ENCODE results near the gene LMNA. TPM values are rescaled to one million over a fixed set of nuclear protein-coding genes. Genes with fewer than 3 reads are reported as not detected.
A peak's percentile ranks its signal among the peaks of the same experiment; 100 is the strongest.

The LMNA gene
- total RNA-seq, 1 donor from 2014 or later = 141 TPM

DNA sequence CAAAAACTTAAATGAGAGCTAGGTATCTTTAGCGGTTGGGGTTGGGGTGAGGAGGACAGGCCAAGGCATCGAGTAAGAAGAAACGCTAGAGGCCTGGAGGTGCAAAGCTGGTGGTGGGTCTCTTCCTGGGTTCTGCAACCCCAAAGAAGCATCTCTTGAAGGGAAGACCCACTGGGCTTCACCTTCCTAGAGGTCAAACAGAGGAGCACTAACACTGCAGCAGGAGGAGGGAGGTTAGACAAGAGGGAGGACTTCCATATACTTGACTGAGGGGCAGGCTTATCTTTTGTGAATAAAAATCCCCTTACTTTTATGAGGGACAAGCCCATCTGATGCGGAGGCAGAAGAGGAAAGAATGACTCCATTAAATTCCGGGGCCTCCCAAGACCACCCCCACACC lies 34.7 kb upstream of the LMNA start:
- Mint-ChIP-seq H3K27ac (peak overlapping the region; percentile 93), H3K36me3 (peaks cover 28% of the 10 kb centered on the region), H3K4me1 (ENCODE audit: unreplicated experiment) (peaks cover 54% of the 10 kb centered on the region), H3K9me3 (no peaks in the 10 kb centered on the region), H3K4me3 (peak overlapping the region; percentile 97), H3K27me3 (no peaks in the 10 kb centered on the region)
- no peak for DNase-seq (ENCODE audit: extremely low spot score, unreplicated experiment)
- TF ChIP-seq, protein P1, sequence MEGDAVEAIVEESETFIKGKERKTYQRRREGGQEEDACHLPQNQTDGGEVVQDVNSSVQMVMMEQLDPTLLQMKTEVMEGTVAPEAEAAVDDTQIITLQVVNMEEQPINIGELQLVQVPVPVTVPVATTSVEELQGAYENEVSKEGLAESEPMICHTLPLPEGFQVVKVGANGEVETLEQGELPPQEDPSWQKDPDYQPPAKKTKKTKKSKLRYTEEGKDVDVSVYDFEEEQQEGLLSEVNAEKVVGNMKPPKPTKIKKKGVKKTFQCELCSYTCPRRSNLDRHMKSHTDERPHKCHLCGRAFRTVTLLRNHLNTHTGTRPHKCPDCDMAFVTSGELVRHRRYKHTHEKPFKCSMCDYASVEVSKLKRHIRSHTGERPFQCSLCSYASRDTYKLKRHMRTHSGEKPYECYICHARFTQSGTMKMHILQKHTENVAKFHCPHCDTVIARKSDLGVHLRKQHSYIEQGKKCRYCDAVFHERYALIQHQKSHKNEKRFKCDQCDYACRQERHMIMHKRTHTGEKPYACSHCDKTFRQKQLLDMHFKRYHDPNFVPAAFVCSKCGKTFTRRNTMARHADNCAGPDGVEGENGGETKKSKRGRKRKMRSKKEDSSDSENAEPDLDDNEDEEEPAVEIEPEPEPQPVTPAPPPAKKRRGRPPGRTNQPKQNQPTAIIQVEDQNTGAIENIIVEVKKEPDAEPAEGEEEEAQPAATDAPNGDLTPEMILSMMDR (conservative IDR thresholded peaks at IDR 0.05) = no peak

DNA sequence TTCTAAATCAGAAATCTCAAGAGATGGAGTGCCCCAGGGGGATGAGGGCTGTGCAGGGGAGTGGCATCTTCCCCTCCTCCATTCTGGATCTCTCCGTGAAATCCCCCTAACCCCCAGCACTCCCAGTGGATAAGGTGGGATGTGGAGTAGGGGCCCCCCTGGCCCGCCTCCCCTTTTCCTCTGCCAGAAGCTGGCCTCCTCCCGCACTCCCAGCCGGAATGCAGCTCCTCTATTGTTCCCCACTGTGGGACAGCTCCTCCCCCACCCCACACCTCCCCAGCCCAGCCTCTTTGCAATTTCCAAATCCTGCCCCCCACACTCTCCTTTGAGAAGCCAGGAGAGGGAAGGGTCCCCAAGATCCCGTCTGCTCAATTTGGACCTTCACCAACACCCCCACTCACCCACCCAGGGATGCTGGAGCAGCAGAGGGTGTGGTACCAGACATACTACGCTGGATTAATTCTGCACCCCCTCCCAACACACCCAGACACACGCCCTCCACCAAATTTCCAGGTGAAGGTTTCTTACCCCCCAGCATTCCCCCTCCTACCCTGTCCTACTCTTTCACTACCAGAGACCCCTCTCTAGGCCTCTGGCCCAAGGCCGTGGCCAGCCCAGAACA lies 34.2 kb upstream of the LMNA start:
- Mint-ChIP-seq H3K4me1 (ENCODE audit: unreplicated experiment) (peaks cover 56% of the 10 kb centered on the region), H3K9me3 (no peaks in the 10 kb centered on the region), H3K36me3 (peaks cover 26% of the 10 kb centered on the region), H3K4me3 (peak overlapping the region; percentile 97), H3K27ac (peak overlapping the region; percentile 93), H3K27me3 (no peaks in the 10 kb centered on the region)
- DNase-seq (ENCODE audit: extremely low spot score, unreplicated experiment) = no peak
- TF ChIP-seq, protein P1 (conservative IDR thresholded peaks at IDR 0.05) = no peak

DNA sequence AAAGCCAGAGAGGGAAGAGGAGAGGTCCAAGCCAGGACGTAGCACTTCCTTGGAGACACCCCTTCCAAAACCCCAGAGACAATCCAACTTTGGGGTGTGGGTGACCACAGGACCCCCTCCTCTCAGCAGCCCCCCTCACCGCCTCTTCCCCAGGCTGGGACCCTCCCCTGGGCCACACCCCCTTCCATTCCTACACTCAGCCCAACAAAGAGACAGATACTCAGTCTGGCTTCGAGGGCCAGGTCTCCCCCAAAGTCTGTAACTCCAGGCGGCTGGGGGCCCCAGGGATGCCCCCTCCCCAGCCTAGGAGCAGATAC lies 33.7 kb upstream of the LMNA start:
- H3K27ac Mint-ChIP-seq = peak overlapping the region; percentile 93
- H3K27me3 Mint-ChIP-seq = no peaks in the 10 kb centered on the region
- H3K9me3 Mint-ChIP-seq = no peaks in the 10 kb centered on the region
- peaks cover 53% of the 10 kb centered on the region for H3K4me1 Mint-ChIP-seq (ENCODE audit: unreplicated experiment)
- peak overlapping the region; percentile 97 for H3K4me3 Mint-ChIP-seq
- TF ChIP-seq, protein P1 (conservative IDR thresholded peaks at IDR 0.05) = no peak
- H3K36me3 Mint-ChIP-seq = peaks cover 23% of the 10 kb centered on the region
- DNase-seq (ENCODE audit: extremely low spot score, unreplicated experiment) = no peak

DNA sequence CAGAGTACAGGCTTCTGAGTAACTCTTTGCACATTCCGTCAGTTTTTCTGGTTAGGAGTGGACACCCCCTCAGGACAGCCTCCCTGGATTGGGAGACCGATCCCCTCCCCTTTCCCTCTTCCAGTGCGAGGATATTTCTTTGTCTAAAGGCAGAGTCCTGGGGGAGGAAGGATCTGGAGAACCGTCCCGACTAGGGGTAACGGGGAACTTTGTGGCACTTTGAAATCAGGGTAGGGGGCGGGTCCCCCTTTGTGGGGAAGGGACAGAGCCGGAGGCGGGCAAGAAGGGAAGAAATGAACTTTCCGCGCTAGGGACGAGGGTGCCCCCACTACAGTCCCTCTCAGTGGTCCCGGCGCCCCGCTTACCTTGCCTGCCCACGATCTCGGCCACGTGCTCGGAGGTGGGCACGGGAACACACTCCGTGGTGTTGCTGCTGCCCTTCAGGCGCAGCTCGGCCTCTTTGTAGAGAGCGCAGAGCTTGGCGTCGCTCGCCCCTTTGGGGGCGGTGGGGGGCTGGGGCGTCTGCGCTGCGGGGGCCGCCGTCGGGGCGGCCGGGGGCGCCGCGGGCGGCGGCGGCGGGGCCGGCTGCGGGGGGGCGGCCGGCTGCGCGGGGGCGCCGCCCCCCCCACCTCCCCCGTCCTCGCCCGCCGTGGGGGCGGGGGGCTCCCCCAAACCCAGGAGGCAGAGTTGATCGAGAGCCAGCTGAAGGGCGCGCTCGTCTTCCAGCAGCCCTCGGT lies 33.2 kb upstream of the LMNA start:
- TF ChIP-seq, protein P1 (conservative IDR thresholded peaks at IDR 0.05) = no peak
- no peaks in the 10 kb centered on the region for H3K9me3 Mint-ChIP-seq
- peak overlapping the region; percentile 97 for H3K4me3 Mint-ChIP-seq
- no peaks in the 10 kb centered on the region for H3K27me3 Mint-ChIP-seq
- H3K27ac Mint-ChIP-seq = peak overlapping the region; percentile 93
- H3K4me1 Mint-ChIP-seq (ENCODE audit: unreplicated experiment) = peaks cover 57% of the 10 kb centered on the region
- DNase-seq (ENCODE audit: extremely low spot score, unreplicated experiment) = no peak
- H3K36me3 Mint-ChIP-seq = peaks cover 23% of the 10 kb centered on the region

DNA sequence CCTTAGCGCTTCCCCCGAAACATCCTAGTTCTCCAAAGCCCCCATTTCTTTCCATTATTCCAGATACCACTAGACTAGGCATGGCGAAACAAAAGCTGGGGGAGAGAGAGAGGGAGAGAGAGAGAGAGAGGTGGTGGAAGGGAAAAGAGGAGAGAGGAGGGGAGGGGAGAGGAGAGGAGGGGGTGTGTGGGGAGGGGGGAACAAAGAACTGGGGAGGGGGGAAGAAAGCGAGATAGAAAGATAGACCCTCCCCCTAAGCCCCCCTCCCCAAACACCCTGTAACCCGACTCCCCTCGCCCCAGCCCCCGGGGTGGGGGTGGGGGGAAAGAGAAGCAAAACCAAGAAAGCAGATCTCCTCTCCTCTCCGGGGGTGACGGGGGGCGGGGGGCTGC lies 32.6 kb upstream of the LMNA start:
- no peak for DNase-seq (ENCODE audit: extremely low spot score, unreplicated experiment)
- Mint-ChIP-seq H3K4me3 (peak overlapping the region; percentile 93), H3K27ac (peak overlapping the region; percentile 81), H3K36me3 (peaks cover 23% of the 10 kb centered on the region), H3K4me1 (ENCODE audit: unreplicated experiment) (peaks cover 62% of the 10 kb centered on the region), H3K9me3 (no peaks in the 10 kb centered on the region), H3K27me3 (no peaks in the 10 kb centered on the region)
- TF ChIP-seq, protein P1 (conservative IDR thresholded peaks at IDR 0.05) = no peak

Data from type B pancreatic cell (in vitro differentiated cells).